NCI-H2196 treated with DMSO at 0.1 percent for 48 hours (cell line): ENCODE data around the gene LACRT.
A peak's percentile ranks its signal among the peaks of the same experiment; 100 is the strongest.

ENCODE experiments used
- DNase-seq: peaks from one replicate; lab custom pipeline; 2025; ENCODE audit not compliant: unreplicated experiment; lab: John Stamatoyannopoulos, UW

The LACRT gene

GRCh38 chr12:54603173-54603814, 31.4 kb downstream of the LACRT start:
- peak; percentile 43 for DNase-seq

GRCh38 chr12:54602661-54603060, 32.0 kb downstream of the LACRT start:
- DNase-seq = no peak

- DNase-seq = no peak
Observed at GRCh38 chr12:54601841-54602240, 32.9 kb downstream of the LACRT start.

- no peak for DNase-seq
Observed at GRCh38 chr12:54598970-54599369, 35.7 kb downstream of the LACRT start.

GRCh38 chr12:54596526-54596946, 38.2 kb downstream of the LACRT start:
- DNase-seq = peak; percentile 47

- DNase-seq = no peak
Observed at GRCh38 chr12:54595471-54595870, 39.2 kb downstream of the LACRT start.

- no peak for DNase-seq
Observed at GRCh38 chr12:54593725-54594124, 41.0 kb downstream of the LACRT start.

GRCh38 chr12:54593135-54593534, 41.6 kb downstream of the LACRT start:
- no peak for DNase-seq

GRCh38 chr12:54592316-54592715, 42.4 kb downstream of the LACRT start:
- no peak for DNase-seq

GRCh38 chr12:54590978-54591591, 43.6 kb downstream of the LACRT start:
- DNase-seq = no peak

- no peak for DNase-seq
Observed at GRCh38 chr12:54589964-54590363, 44.7 kb downstream of the LACRT start.

GRCh38 chr12:54588890-54589267, 45.8 kb downstream of the LACRT start:
- no peak for DNase-seq

GRCh38 chr12:54588110-54588889, 46.4 kb downstream of the LACRT start, which contains the start of gene PPP1R1A:
PPP1R1A (minus strand) TSS chr12:54588659; CDS start chr12:54588488, 171 bp downstream.
- DNase-seq = no peak

GRCh38 chr12:54587315-54587873, 47.3 kb downstream of the LACRT start:
- DNase-seq = no peak

GRCh38 chr12:54586620-54587019, 48.1 kb downstream of the LACRT start:
- DNase-seq = no peak

GRCh38 chr12:54585243-54585642, 49.5 kb downstream of the LACRT start:
- DNase-seq = no peak

GRCh38 chr12:54584128-54584527, 50.6 kb downstream of the LACRT start:
- no peak for DNase-seq

- no peak for DNase-seq
Observed at GRCh38 chr12:54583726-54584125, 51.0 kb downstream of the LACRT start.

- no peak for DNase-seq
Observed at GRCh38 chr12:54581412-54581811, 53.3 kb downstream of the LACRT start.
